Osteoblast (primary cell): ENCODE data around the gene MT4. TPM values are rescaled to one million over a fixed set of nuclear protein-coding genes. Genes with fewer than 3 reads are reported as not detected.

Experiments
- DNase-seq: peaks from one replicate; pipeline ENCODE4 v3.0.0; 2011; ENCODE audit warnings: low spot score, mixed read lengths; ENCODE audit not compliant: insufficient read length; ENCODE audit errors: missing footprints
- H2AFZ ChIP-seq: 2 replicates; pipeline ENCODE4 v1.6.0; 2011; ENCODE audit warnings: mild to moderate bottlenecking, low read length
- H3K27ac ChIP-seq: 2 replicates; pipeline ENCODE4 v1.5.1; 2011; ENCODE audit warnings: mild to moderate bottlenecking, low read depth, low read length, moderate library complexity
- H3K27me3 ChIP-seq: 2 replicates; pipeline ENCODE4 v1.6.0; 2012; ENCODE audit warnings: mild to moderate bottlenecking, control low read depth, inconsistent platforms, low read length, moderate library complexity; ENCODE audit not compliant: insufficient read depth
- H3K36me3 ChIP-seq: 2 replicates; pipeline ENCODE4 v1.5.1; 2011; ENCODE audit warnings: mild to moderate bottlenecking, low read length, control low read depth, moderate library complexity; ENCODE audit not compliant: insufficient read depth
- H3K4me1 ChIP-seq: 2 replicates; pipeline ENCODE4 v1.5.1; 2011; ENCODE audit warnings: mild to moderate bottlenecking, low read length, control low read depth, moderate library complexity; ENCODE audit not compliant: insufficient read depth
- H3K4me2 ChIP-seq: 2 replicates; pipeline ENCODE4 v1.6.0; 2011; ENCODE audit warnings: mild to moderate bottlenecking, low read length; ENCODE audit not compliant: insufficient read depth
- H3K4me3 ChIP-seq: fragments of 200-600 bp; sonication (generic); 3 replicates; pipeline ENCODE4 v1.5.1; 2012; ENCODE audit warnings: mild to moderate bottlenecking, low read length, inconsistent platforms; ENCODE audit not compliant: insufficient read depth
- H3K79me2 ChIP-seq: 2 replicates; pipeline ENCODE4 v1.6.0; 2012; ENCODE audit warnings: mild to moderate bottlenecking, low read length, control low read depth, inconsistent platforms; ENCODE audit not compliant: insufficient read depth
- H3K9me3 ChIP-seq: 2 replicates; pipeline ENCODE4 v1.5.1; 2011; ENCODE audit warnings: low read depth, low read length, control low read depth
- H4K20me1 ChIP-seq: 2 replicates; pipeline ENCODE4 v1.6.0; 2012; ENCODE audit warnings: mild to moderate bottlenecking, low read length, control low read depth; ENCODE audit not compliant: insufficient read depth
- CTCF ChIP-seq: IDR thresholded peaks from 2 replicates; pipeline ENCODE4 v1.5.1; 2011; ENCODE audit warnings: mild to moderate bottlenecking, low read depth, low read length, moderate library complexity; ENCODE audit errors: extremely low read depth
- total RNA-seq: library from RNA; depleted of rRNA; stranded (reverse); fragments of >200 nt; gene quantifications from 2 replicates; pipeline ENCODE4 v1.2.3, GENCODE V29; 2012

The MT4 gene
- total RNA-seq, 1 donor = not detected

GRCh38 chr16:56559109-56559508, 5.8 kb upstream of the MT4 start:
- Histone ChIP-seq H2AFZ (no peak overlapping the region), H3K27ac (no peak overlapping the region), H3K4me1 (no peaks in the 10 kb centered on the region), H4K20me1 (no peaks in the 10 kb centered on the region), H3K79me2 (no peaks in the 10 kb centered on the region), H3K27me3 (peaks cover 22% of the 10 kb centered on the region), H3K4me3 (no peak overlapping the region), H3K36me3 (no peaks in the 10 kb centered on the region), H3K4me2 (no peak overlapping the region), H3K9me3 (no peaks in the 10 kb centered on the region)
- TF ChIP-seq CTCF = no peak
- DNase-seq = no peak

GRCh38 chr16:56560447-56560846, 4.4 kb upstream of the MT4 start:
- H2AFZ ChIP-seq = no peak overlapping the region
- no peak overlapping the region for H3K4me2 ChIP-seq
- no peaks in the 10 kb centered on the region for H3K36me3 ChIP-seq
- peaks cover 17% of the 10 kb centered on the region for H3K27me3 ChIP-seq
- no peak overlapping the region for H3K4me3 ChIP-seq
- no peak for DNase-seq
- no peaks in the 10 kb centered on the region for H3K79me2 ChIP-seq
- no peak for TF ChIP-seq CTCF
- H3K9me3 ChIP-seq = no peaks in the 10 kb centered on the region
- H4K20me1 ChIP-seq = no peaks in the 10 kb centered on the region
- no peaks in the 10 kb centered on the region for H3K4me1 ChIP-seq
- H3K27ac ChIP-seq = no peak overlapping the region

GRCh38 chr16:56561126-56561525, 3.7 kb upstream of the MT4 start:
- Histone ChIP-seq H3K9me3 (no peaks in the 10 kb centered on the region), H3K79me2 (no peaks in the 10 kb centered on the region), H2AFZ (no peak overlapping the region), H4K20me1 (no peaks in the 10 kb centered on the region), H3K4me2 (no peak overlapping the region), H3K27me3 (peaks cover 13% of the 10 kb centered on the region), H3K4me1 (no peaks in the 10 kb centered on the region), H3K36me3 (no peaks in the 10 kb centered on the region), H3K27ac (no peak overlapping the region), H3K4me3 (no peak overlapping the region)
- DNase-seq = no peak
- TF ChIP-seq CTCF = no peak

GRCh38 chr16:56569971-56570370, 5.1 kb downstream of the MT4 start:
- Histone ChIP-seq H3K9me3 (no peaks in the 10 kb centered on the region), H2AFZ (no peak overlapping the region), H3K36me3 (no peaks in the 10 kb centered on the region), H3K79me2 (no peaks in the 10 kb centered on the region), H3K4me3 (no peak overlapping the region), H3K4me1 (no peaks in the 10 kb centered on the region), H3K27ac (no peak overlapping the region), H3K4me2 (no peak overlapping the region), H3K27me3 (peaks cover 18% of the 10 kb centered on the region), H4K20me1 (no peaks in the 10 kb centered on the region)
- no peak for TF ChIP-seq CTCF
- DNase-seq = no peak
